Stomach (tissue), 9 donors: ENCODE results near the gene TNFRSF8. TPM values are rescaled to one million over a fixed set of nuclear protein-coding genes. Genes with fewer than 3 reads are reported as not detected.

Experiments
- DNase-seq, 2 donors: peaks; one replicate each; pipeline versions ENCODE4 v3.0.0 to v3.0.0-alpha.2; 2013 to 2019
- H3K27ac ChIP-seq, 5 donors: fragments of 200-600 bp in 4 of 5; sonication (generic) in 4 of 5; one replicate each; pipeline ENCODE4 v1.5.1; 2013 to 2019; ENCODE audit warnings: mild to moderate bottlenecking in 1 of 5, moderate library complexity in 1 of 5
- H3K27me3 ChIP-seq, 3 donors: fragments of 200-600 bp; sonication (generic); one replicate each; pipeline ENCODE4 v1.5.1; 2017 to 2019; ENCODE audit warnings: mixed run types in 1 of 3
- H3K36me3 ChIP-seq, 4 donors: fragments of 200-600 bp; sonication (generic); 1 replicate in 3 of 4; 2 replicates in 1 of 4; pipeline ENCODE4 v1.5.1; 2016 to 2019
- H3K4me1 ChIP-seq, 4 donors: fragments of 200-600 bp; sonication (generic); one replicate each; pipeline ENCODE4 v1.5.1; 2016 to 2019
- H3K4me3 ChIP-seq, 4 donors: fragments of 200-600 bp; sonication (generic) in 3 of 4; one replicate each; pipeline ENCODE4 v1.5.1; 2016 to 2019; ENCODE audit warnings: mild to moderate bottlenecking in 1 of 4
- H3K9me3 ChIP-seq, 4 donors: fragments of 200-600 bp; sonication (generic); one replicate each; pipeline ENCODE4 v1.5.1; 2016 to 2019
- CTCF ChIP-seq, 7 experiments: fragments of 450-650 bp in 4 of 7; fragments of 200-600 bp in 3 of 7; sonication (generic) in 3 of 7; IDR thresholded peaks; one replicate each; pipeline ENCODE4 v1.5.1; 2016 to 2019; ENCODE audit warnings: antibody characterized with exemption in 7 of 7, control low read depth in 2 of 7, mild to moderate bottlenecking in 1 of 7
- EP300 ChIP-seq: sonication (generic); formaldehyde crosslinking; IDR thresholded peaks from one replicate; pipeline ENCODE4 v1.6.1; 2017; ENCODE audit warnings: antibody characterized with exemption
- POLR2A ChIP-seq, 4 donors: fragments of 450-650 bp; IDR thresholded peaks; one replicate each; pipeline ENCODE4 v1.6.1; 2016; ENCODE audit warnings: antibody characterized with exemption in 4 of 4, control low read depth in 2 of 4, mild to moderate bottlenecking in 1 of 4, moderate library complexity in 1 of 4
- POLR2AphosphoS5 ChIP-seq, 3 donors: sonication (generic); formaldehyde crosslinking; IDR thresholded peaks; one replicate each; pipeline ENCODE4 v1.6.1; 2016; ENCODE audit warnings: antibody characterized with exemption in 3 of 3
- WGBS, 5 donors: extraction: QIAGEN DNeasy Blood & Tissue Kit in 3 of 5; methylation state at CpG; one replicate each; pipeline versions ENCODE4 v1.1.5 to v1.1.7; 2013 to 2018; 5-methylcytosine and 5-hydroxymethylcytosine counted together
- intact Hi-C: fragments of 100-400 bp; cut with DNase I; formaldehyde crosslinking; loops from one replicate; pipeline ENCODE4 v1.15.1; 2023; ENCODE audit warnings: low total_unique reads
- polyA plus RNA-seq, 3 donors: library from polyadenylated mRNA; stranded (reverse); fragments of 200-250 nt; gene quantifications; one replicate each; pipeline ENCODE4 v1.2.3, GENCODE V29; 2013
- total RNA-seq, 5 donors: library from RNA; depleted of rRNA; stranded (reverse); fragments of >200 nt; gene quantifications; one replicate each; pipeline versions ENCODE4 v1.1.0 to v1.2.3, GENCODE V29; 2014 to 2016
- donor health status: healthy with polysubstance abuse.
- donor health status: Bipolar disorder and iron deficiency.
- donor health status: healthy.

TNFRSF8 gene
- total and polyA plus RNA-seq, 8 donors = 0.18 to 2.1 (median 0.88) TPM; not detected in 2

GRCh38 chr1:12056331-12056841 lies 6.7 kb upstream of the TNFRSF8 start:
- TF ChIP-seq POLR2A (IDR thresholded peaks at IDR 0.05) (no peak), EP300 (no peak), CTCF (IDR thresholded peaks at IDR 0.05) (no peak), POLR2AphosphoS5 (IDR thresholded peaks at IDR 0.05) (no peak)
- H3K4me3 ChIP-seq = no peak overlapping the region
- peaks cover 0 to 5% (median 0%) of the 10 kb centered on the region in 4 donors for H3K9me3 ChIP-seq
- intact Hi-C loops = no loop called here
- no peak for DNase-seq
- no peak overlapping the region for H3K27ac ChIP-seq
- 77 to 87% (median 86%) methylated on average over 16 of the region's 16 CpGs for whole genome bisulfite sequencing, 5 donors
- H3K27me3 ChIP-seq = peaks cover 0 to 16% (median 4%) of the 10 kb centered on the region in 3 donors
- peaks cover 0 to 26% (median 8%) of the 10 kb centered on the region in 4 donors for H3K4me1 ChIP-seq
- H3K36me3 ChIP-seq = no peaks in the 10 kb centered on the region

GRCh38 chr1:12057382-12057781 lies 5.7 kb upstream of the TNFRSF8 start:
- H3K9me3 ChIP-seq = peaks cover 0 to 5% (median 0%) of the 10 kb centered on the region in 4 donors
- no peaks in the 10 kb centered on the region for H3K36me3 ChIP-seq
- H3K4me3 ChIP-seq = no peak overlapping the region
- intact Hi-C loops = no loop called here
- H3K4me1 ChIP-seq = peaks cover 0 to 17% (median 3%) of the 10 kb centered on the region in 4 donors
- no peak for DNase-seq
- no peak overlapping the region for H3K27ac ChIP-seq
- peaks cover 0 to 24% (median 4%) of the 10 kb centered on the region in 3 donors for H3K27me3 ChIP-seq
- TF ChIP-seq POLR2A (IDR thresholded peaks at IDR 0.05) = no peak
- TF ChIP-seq POLR2AphosphoS5 (IDR thresholded peaks at IDR 0.05) = no peak
- TF ChIP-seq EP300 = no peak
- no peak for TF ChIP-seq CTCF (IDR thresholded peaks at IDR 0.05)

- Histone ChIP-seq H3K27ac (no peak overlapping the region), H3K4me3 (no peak overlapping the region), H3K36me3 (no peaks in the 10 kb centered on the region), H3K4me1 (peaks cover under 1 to 14% (median 4%) of the 10 kb centered on the region in 4 donors), H3K9me3 (peaks cover 0 to 5% (median 0%) of the 10 kb centered on the region in 4 donors), H3K27me3 (peaks cover 0 to 29% (median 8%) of the 10 kb centered on the region in 3 donors)
- intact Hi-C loops = no loop called here
- no peak for DNase-seq
- WGBS, 5 donors = 87 to 94% (median 91%) methylated on average over 4 of the region's 4 CpGs
- TF ChIP-seq POLR2A (IDR thresholded peaks at IDR 0.05) (no peak), POLR2AphosphoS5 (IDR thresholded peaks at IDR 0.05) (no peak), CTCF (IDR thresholded peaks at IDR 0.05) (no peak), EP300 (no peak)
These were observed 5.0 kb upstream of the TNFRSF8 start for GRCh38 chr1:12057940-12058687.

- Histone ChIP-seq H3K4me1 (peaks cover 7 to 12% (median 10%) of the 10 kb centered on the region in 4 donors), H3K27ac (no peak overlapping the region), H3K27me3 (peaks cover 4 to 41% (median 19%) of the 10 kb centered on the region in 3 donors), H3K36me3 (no peaks in the 10 kb centered on the region), H3K9me3 (peaks cover 0 to 5% (median 0%) of the 10 kb centered on the region in 4 donors), H3K4me3 (no peak overlapping the region)
- intact Hi-C loops = no loop called here
- DNase-seq = no peak
- 68 to 80% (median 72%) methylated on average over 3 of the region's 3 CpGs for WGBS, 5 donors
- TF ChIP-seq POLR2A (IDR thresholded peaks at IDR 0.05) (no peak), EP300 (no peak), CTCF (IDR thresholded peaks at IDR 0.05) (no peak), POLR2AphosphoS5 (IDR thresholded peaks at IDR 0.05) (no peak)
These were observed 3.9 kb upstream of the TNFRSF8 start for GRCh38 chr1:12059226-12059625.
